Measurements from ENCODE around the gene MRM1. TPM values are rescaled to one million over a fixed set of nuclear protein-coding genes. Genes with fewer than 3 reads are reported as not detected.

Gene MRM1
- 1 to 10 TPM; 1.3 to 2.8 (median 1.7) TPM for total RNA-seq
- total RNA-seq (2013) = 7.8 TPM

GRCh38 chr17:36601303-36602029 is at the start of gene MRM1:
TSS of gene MRM1 (plus strand) at chr17:36601583. CDS start at chr17:36601811, 228 bp downstream.
- Mint-ChIP-seq H3K27me3 (ENCODE audit: low read depth in 2 of 2) (no peaks in the 10 kb centered on the region), H3K9me3 (no peaks in the 10 kb centered on the region), H3K27ac (peak within 1 kb of the TSS; percentile 84 to 93), H3K4me1 (peaks cover 36 to 41% of the 10 kb centered on the region in 2 donors), H3K4me3 (peak within 1 kb of the TSS; percentile 92), H3K36me3 (no peaks in the 10 kb centered on the region)
- Histone ChIP-seq H3K4me1 (ENCODE audit: control insufficient read depth, insufficient read depth, low read length) (peaks cover 28% of the 10 kb centered on the region), H3K27me3 (ENCODE audit: control insufficient read depth, insufficient read depth, low read length) (no peaks in the 10 kb centered on the region), H3K9me3 (ENCODE audit: control insufficient read depth, insufficient read depth, low read length) (no peaks in the 10 kb centered on the region), H3K27ac (ENCODE audit: low read length) (peak within 1 kb of the TSS; percentile 73), H3K36me3 (ENCODE audit: control insufficient read depth, insufficient read depth, low read length) (no peaks in the 10 kb centered on the region), H3K4me3 (ENCODE audit: low read length) (peak within 1 kb of the TSS; percentile 96)
- intact Hi-C loops (cut with micrococcal nuclease) = loop anchor here (2.0 to 10.0 kb wide), 4 partner anchors 57 to 771 kb away; partner anchors contain the start of gene GGNBP2
- under 1% methylated on average over 60 of the region's 60 CpGs for WGBS (ENCODE audit: insufficient coverage)
- ATAC-seq (peak; percentile 87 to 91 (median 91)), DNase-seq (peak; percentile 84 to 95)
- peak; percentile 16 for TF ChIP-seq CTCF (IDR thresholded peaks at IDR 0.05)

GRCh38 chr17:36553459-36553858 is 47.9 kb upstream of the MRM1 start:
- Mint-ChIP-seq H3K9me3 (no peaks in the 10 kb centered on the region), H3K27ac (peak overlapping the region; percentile 35 to 64), H3K36me3 (peaks cover 10% of the 10 kb centered on the region), H3K4me3 (no peak overlapping the region), H3K4me1 (peaks cover 42 to 50% of the 10 kb centered on the region in 2 donors), H3K27me3 (ENCODE audit: low read depth in 2 of 2) (no peaks in the 10 kb centered on the region)
- 34% methylated on average over 2 of the region's 3 CpGs for WGBS (ENCODE audit: insufficient coverage)
- intact Hi-C loops (cut with micrococcal nuclease) = no loop called here
- ATAC-seq (no peak), DNase-seq (peak in 1 of 2 donors; percentile 41)
- Histone ChIP-seq H3K4me1 (ENCODE audit: control insufficient read depth, insufficient read depth, low read length) (peaks cover 28% of the 10 kb centered on the region), H3K27me3 (ENCODE audit: control insufficient read depth, insufficient read depth, low read length) (no peaks in the 10 kb centered on the region), H3K36me3 (ENCODE audit: control insufficient read depth, insufficient read depth, low read length) (peaks cover 32% of the 10 kb centered on the region), H3K4me3 (ENCODE audit: low read length) (no peak overlapping the region), H3K27ac (ENCODE audit: low read length) (no peak overlapping the region), H3K9me3 (ENCODE audit: control insufficient read depth, insufficient read depth, low read length) (no peaks in the 10 kb centered on the region)
- TF ChIP-seq CTCF (IDR thresholded peaks at IDR 0.05) = no peak

GRCh38 chr17:36566081-36566480 is 35.3 kb upstream of the MRM1 start:
- H3K27me3 Mint-ChIP-seq (ENCODE audit: low read depth in 2 of 2) = no peaks in the 10 kb centered on the region
- Histone ChIP-seq H3K4me1 (ENCODE audit: control insufficient read depth, insufficient read depth, low read length) (no peaks in the 10 kb centered on the region), H3K9me3 (ENCODE audit: control insufficient read depth, insufficient read depth, low read length) (no peaks in the 10 kb centered on the region), H3K27me3 (ENCODE audit: control insufficient read depth, insufficient read depth, low read length) (no peaks in the 10 kb centered on the region), H3K4me3 (ENCODE audit: low read length) (no peak overlapping the region), H3K36me3 (ENCODE audit: control insufficient read depth, insufficient read depth, low read length) (peaks cover 66% of the 10 kb centered on the region), H3K27ac (ENCODE audit: low read length) (no peak overlapping the region)
- H3K27ac Mint-ChIP-seq = peak overlapping the region; percentile 8 to 53
- ATAC-seq (no peak), DNase-seq (no peak)
- 98% methylated on average over 3 of the region's 4 CpGs for WGBS (ENCODE audit: insufficient coverage)
- no peak for TF ChIP-seq CTCF (IDR thresholded peaks at IDR 0.05)
- intact Hi-C loops (cut with micrococcal nuclease) = no loop called here
- H3K4me1 Mint-ChIP-seq = peaks cover 19 to 23% of the 10 kb centered on the region in 2 donors
- no peaks in the 10 kb centered on the region for H3K9me3 Mint-ChIP-seq
- H3K36me3 Mint-ChIP-seq = no peaks in the 10 kb centered on the region
- no peak overlapping the region for H3K4me3 Mint-ChIP-seq

All from natural killer cell (primary cell).